Natural killer cell (primary cell): ENCODE data around the gene IRAK4. TPM values are rescaled to one million over a fixed set of nuclear protein-coding genes. Genes with fewer than 3 reads are reported as not detected.
A peak's percentile ranks its signal among the peaks of the same experiment; 100 is the strongest.

ENCODE experiments used
- ATAC-seq, 3 donors: fragments of 150-1000 bp in 2 of 3; fragments of 200-7000 bp in 1 of 3; cut with Tn5 transposase; 1 replicate in 1 of 3; 2 replicates in 2 of 3; pipeline ENCODE4 v1.10.0; 2021; ENCODE audit warnings: mild to moderate bottlenecking in 2 of 3, moderate library complexity in 2 of 3
- DNase-seq, 2 donors: peaks; one replicate each; pipeline versions ENCODE4 v3.0.0 to v3.0.0-alpha.2; 2013 to 2021; ENCODE audit warnings: mixed read lengths in 1 of 2
- H3K27ac ChIP-seq: one replicate; pipeline ENCODE4 v1.5.1; 2013; ENCODE audit warnings: mild to moderate bottlenecking, low read length
- H3K27me3 ChIP-seq: one replicate; pipeline ENCODE4 v1.6.1; 2013; ENCODE audit warnings: low read length; ENCODE audit not compliant: control insufficient read depth, insufficient read depth
- H3K36me3 ChIP-seq: one replicate; pipeline ENCODE4 v1.6.1; 2013; ENCODE audit warnings: low read length; ENCODE audit not compliant: control insufficient read depth, insufficient read depth
- H3K4me1 ChIP-seq: one replicate; pipeline ENCODE4 v1.6.1; 2013; ENCODE audit warnings: low read length; ENCODE audit not compliant: control insufficient read depth, insufficient read depth
- H3K4me3 ChIP-seq: one replicate; pipeline ENCODE4 v1.5.1; 2013; ENCODE audit warnings: low read length
- H3K9me3 ChIP-seq: one replicate; pipeline ENCODE4 v1.6.1; 2013; ENCODE audit warnings: low read length; ENCODE audit not compliant: control insufficient read depth, insufficient read depth
- H3K27ac Mint-ChIP-seq, 2 donors: one replicate each; pipeline ENCODE4 v1.8.0; 2022; ENCODE audit warnings: mild to moderate bottlenecking in 2 of 2, mixed read lengths in 2 of 2, moderate library complexity in 1 of 2
- H3K27me3 Mint-ChIP-seq, 2 donors: one replicate each; pipeline ENCODE4 v1.8.0; 2022; ENCODE audit warnings: low read depth in 2 of 2, mixed read lengths in 2 of 2
- H3K36me3 Mint-ChIP-seq: one replicate; pipeline ENCODE4 v1.8.0; 2022; ENCODE audit warnings: mixed read lengths
- H3K4me1 Mint-ChIP-seq, 2 donors: one replicate each; pipeline ENCODE4 v1.8.0; 2022; ENCODE audit warnings: mixed read lengths in 2 of 2
- H3K4me3 Mint-ChIP-seq: one replicate; pipeline ENCODE4 v1.8.0; 2022; ENCODE audit warnings: mild to moderate bottlenecking, moderate library complexity, mixed read lengths
- H3K9me3 Mint-ChIP-seq, 2 donors: one replicate each; pipeline ENCODE4 v1.8.0; 2022; ENCODE audit warnings: mixed read lengths in 2 of 2
- CTCF ChIP-seq: fragments of 200-600 bp; IDR thresholded peaks from one replicate; pipeline ENCODE4 v1.8.0; 2022; ENCODE audit warnings: antibody characterized with exemption
- WGBS: methylation state at CpG from one replicate; pipeline ENCODE4 v1.1.7; 2013; ENCODE audit warnings: missing lambda C conversion rate; ENCODE audit not compliant: insufficient coverage; 5-methylcytosine and 5-hydroxymethylcytosine counted together
- intact Hi-C: fragments of 100-400 bp; cut with micrococcal nuclease; formaldehyde crosslinking; loops from one replicate; pipeline ENCODE4 v1.14.2; 2022
- total RNA-seq, 4 donors: library from RNA; stranded (reverse); fragments of 120-200 nt in 1 of 4; gene quantifications; one replicate each; pipeline versions ENCODE4 v1.2.3 to v1.2.4, GENCODE V29; 2013 to 2022

The IRAK4 gene
- total RNA-seq, 3 donors from 2014 or later (not counting 1 experiment from before 2014, with no cell fraction given), result 60.6 to 70.4 (median 70.3) TPM

DNA sequence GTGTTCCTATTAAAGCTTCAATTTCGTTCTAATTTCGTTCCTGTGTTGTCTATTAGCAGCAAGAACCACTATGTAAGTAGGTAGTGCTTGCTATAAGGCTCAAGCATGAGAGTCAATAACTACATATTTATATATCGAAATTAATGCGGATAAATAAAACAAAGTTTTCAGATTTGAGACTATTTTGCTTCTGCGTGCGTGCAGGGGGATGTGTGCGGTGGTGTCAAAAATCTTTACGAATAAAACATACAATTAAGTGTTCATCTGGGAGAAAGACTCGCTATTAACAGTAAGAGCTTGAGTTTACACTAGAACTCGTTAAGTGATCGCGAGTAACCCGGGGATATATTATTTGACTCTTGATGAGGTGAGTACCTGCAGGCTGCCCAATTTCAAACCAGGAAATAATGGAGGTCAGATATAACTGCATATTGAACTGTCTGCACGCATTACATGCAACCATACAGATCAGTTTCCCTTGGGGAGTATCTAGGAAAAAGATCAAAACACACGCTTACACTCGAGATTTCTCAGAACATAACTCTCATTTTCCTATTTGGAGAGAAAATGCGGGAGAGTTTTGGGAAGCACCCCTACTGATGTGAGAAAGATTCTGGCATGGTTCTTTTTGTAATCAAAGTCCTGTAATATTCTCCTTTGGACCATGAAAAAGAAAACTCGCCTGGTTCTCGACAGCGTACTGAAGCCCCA lies 46.6 kb downstream of the IRAK4 start:
- H3K27ac Mint-ChIP-seq, result peak overlapping the region; percentile 95 to 98
- H3K27me3 ChIP-seq, result no peaks in the 10 kb centered on the region
- H3K9me3 Mint-ChIP-seq, result no peaks in the 10 kb centered on the region
- intact Hi-C loops, result loop anchor here (5.0 kb wide), 1 partner anchor 77 kb away; no protein-coding TSS in a partner anchor
- WGBS, result 20% methylated on average over 13 of the region's 20 CpGs
- peaks cover 7% of the 10 kb centered on the region for H3K36me3 Mint-ChIP-seq
- peak overlapping the region; percentile 93 for H3K4me3 ChIP-seq
- no peak for TF ChIP-seq CTCF
- peak overlapping the region; percentile 100 for H3K4me3 Mint-ChIP-seq
- no peaks in the 10 kb centered on the region for H3K4me1 ChIP-seq
- H3K27ac ChIP-seq, result peak overlapping the region; percentile 97
- ATAC-seq (no peak), DNase-seq (peak in 1 of 2 donors; percentile 48)
- H3K27me3 Mint-ChIP-seq, result peaks cover 0 to 5% of the 10 kb centered on the region in 2 donors
- peaks cover 25% of the 10 kb centered on the region for H3K36me3 ChIP-seq
- peaks cover 28 to 29% of the 10 kb centered on the region in 2 donors for H3K4me1 Mint-ChIP-seq
- no peaks in the 10 kb centered on the region for H3K9me3 ChIP-seq

- H3K4me1 Mint-ChIP-seq, result peaks cover 28 to 29% of the 10 kb centered on the region in 2 donors
- H3K9me3 Mint-ChIP-seq, result no peaks in the 10 kb centered on the region
- H3K27me3 Mint-ChIP-seq, result peaks cover 1 to 10% of the 10 kb centered on the region in 2 donors
- H3K4me3 Mint-ChIP-seq, result peak within 1 kb of the TSS; percentile 100
- H3K27ac ChIP-seq, result peak within 1 kb of the TSS; percentile 97
- H3K4me3 ChIP-seq, result peak within 1 kb of the TSS; percentile 93
- peak within 1 kb of the TSS; percentile 95 to 98 for H3K27ac Mint-ChIP-seq
- no peaks in the 10 kb centered on the region for H3K27me3 ChIP-seq
- peak; percentile 94 to 99 (median 96) for ATAC-seq
- peaks cover 7% of the 10 kb centered on the region for H3K36me3 Mint-ChIP-seq
- H3K4me1 ChIP-seq, result no peaks in the 10 kb centered on the region
- intact Hi-C loops, result loop anchor here (1.0 to 5.0 kb wide), 3 partner anchors 31 to 76 kb away; partner anchors contain the start of genes IRAK4, PUS7L and TMEM117
- H3K36me3 ChIP-seq, result peaks cover 18% of the 10 kb centered on the region
- no peaks in the 10 kb centered on the region for H3K9me3 ChIP-seq
- WGBS, result under 1% methylated on average over 87 of the region's 89 CpGs
- peak; percentile 88 to 91 for DNase-seq
- TF ChIP-seq CTCF, result no peak
These were observed 47.3 kb downstream of the IRAK4 start, which contains the start of gene TWF1 for GRCh38 chr12:43805860-43806736. Gene TWF1 (minus strand): TSS chr12:43806317. CDS start chr12:43806245, 72 bp downstream.

GRCh38 chr12:43806737-43807072 lies 48.0 kb downstream of the IRAK4 start:
- intact Hi-C loops, result loop anchor here (1.0 to 5.0 kb wide), 3 partner anchors 30 to 76 kb away; partner anchors contain the start of genes IRAK4, PUS7L and TMEM117
- H3K27me3 ChIP-seq, result no peaks in the 10 kb centered on the region
- H3K27ac ChIP-seq, result peak overlapping the region; percentile 97
- no peaks in the 10 kb centered on the region for H3K4me1 ChIP-seq
- DNase-seq, result no peak
- 0% methylated on average over 1 of the region's 3 CpGs for WGBS
- H3K9me3 ChIP-seq, result no peaks in the 10 kb centered on the region
- Mint-ChIP-seq H3K27me3 (peaks cover 6 to 15% of the 10 kb centered on the region in 2 donors), H3K27ac (peak overlapping the region; percentile 95 to 98), H3K4me1 (peaks cover 28 to 29% of the 10 kb centered on the region in 2 donors), H3K36me3 (peaks cover 7% of the 10 kb centered on the region), H3K9me3 (no peaks in the 10 kb centered on the region), H3K4me3 (peak overlapping the region; percentile 100)
- peaks cover 13% of the 10 kb centered on the region for H3K36me3 ChIP-seq
- peak overlapping the region; percentile 93 for H3K4me3 ChIP-seq
- TF ChIP-seq CTCF, result no peak
- ATAC-seq, result no peak
